GM19438 (cell line): Measurements from ENCODE around the gene MUC13.

Experiments used
- ATAC-seq: cut with Tn5 transposase; IDR thresholded peaks from one replicate; pipeline ENCODE4 v1.9.1; 2021; ENCODE audit warnings: low read depth; ENCODE audit not compliant: unreplicated experiment

Gene MUC13

DNA sequence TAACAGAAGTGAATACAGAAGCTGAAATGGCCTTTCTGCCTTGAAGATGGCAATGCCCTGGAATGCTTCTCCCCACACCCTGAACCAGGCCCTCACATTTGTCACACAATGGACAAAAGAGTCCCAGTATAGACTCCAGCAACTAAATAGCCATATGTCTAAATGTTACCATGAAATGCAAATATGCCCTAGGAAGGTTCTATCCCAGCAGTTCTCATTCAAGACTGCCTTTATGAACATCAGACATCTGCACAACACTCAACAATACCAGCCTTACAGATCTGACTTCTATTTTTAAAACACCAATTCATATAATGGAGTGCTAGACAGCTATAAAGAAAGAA lies 55.2 kb downstream of the MUC13 start:
- no peak for ATAC-seq

DNA sequence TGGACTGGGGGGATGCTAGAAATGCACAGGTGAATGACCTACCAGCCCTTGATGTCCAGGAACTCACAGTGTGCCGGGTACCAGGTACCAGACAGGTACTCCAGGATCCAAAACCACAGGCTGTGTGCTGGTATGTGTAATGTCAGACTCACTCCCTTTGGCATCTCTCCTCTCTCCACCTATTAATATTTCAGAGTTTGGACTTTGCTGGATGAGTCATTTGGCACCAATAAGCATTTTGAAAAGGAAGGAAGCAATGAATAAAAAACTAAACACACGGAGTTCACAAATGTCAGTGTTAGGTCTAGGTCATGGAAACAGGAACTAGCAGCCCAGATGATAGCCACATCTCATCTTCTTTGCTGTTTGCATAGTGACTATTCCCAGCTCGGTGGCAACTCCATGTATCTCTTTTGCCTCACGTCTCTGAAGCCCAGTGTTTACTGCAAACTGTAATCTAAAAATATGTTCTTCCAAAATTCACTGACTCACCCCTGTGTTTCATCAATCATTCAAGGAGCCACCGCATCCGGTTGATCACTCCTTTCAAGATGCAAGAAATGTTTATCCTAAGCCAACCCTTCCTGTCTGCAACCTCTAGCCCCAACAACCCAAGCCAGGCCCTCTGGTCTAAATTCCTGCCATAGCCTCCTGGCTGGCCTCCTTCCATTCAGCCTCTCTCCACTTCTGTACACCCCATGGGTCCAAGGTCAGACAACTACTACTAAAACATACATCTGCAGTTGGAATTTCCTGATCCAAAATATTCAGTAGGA lies 55.8 kb downstream of the MUC13 start:
- no peak for ATAC-seq

DNA sequence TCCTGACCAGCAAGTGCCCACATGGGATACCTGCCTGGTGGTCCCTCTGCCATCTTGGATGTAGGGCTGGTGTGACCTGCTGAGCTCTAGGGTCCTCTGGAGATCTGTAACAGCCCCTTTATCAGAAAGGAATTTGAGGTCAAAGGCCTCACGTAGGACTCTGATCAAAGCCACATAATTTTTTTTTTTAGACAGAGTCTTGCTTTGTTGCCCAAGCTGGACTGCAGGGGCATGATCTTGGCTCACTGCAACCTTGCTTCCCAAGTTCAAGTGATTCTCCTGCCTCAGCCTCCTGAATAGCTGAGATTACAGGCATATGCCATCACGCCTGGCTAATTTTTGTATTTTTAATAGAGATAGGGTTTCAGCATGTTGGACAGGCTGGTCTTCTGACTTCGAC lies 56.9 kb downstream of the MUC13 start:
- no peak for ATAC-seq

DNA sequence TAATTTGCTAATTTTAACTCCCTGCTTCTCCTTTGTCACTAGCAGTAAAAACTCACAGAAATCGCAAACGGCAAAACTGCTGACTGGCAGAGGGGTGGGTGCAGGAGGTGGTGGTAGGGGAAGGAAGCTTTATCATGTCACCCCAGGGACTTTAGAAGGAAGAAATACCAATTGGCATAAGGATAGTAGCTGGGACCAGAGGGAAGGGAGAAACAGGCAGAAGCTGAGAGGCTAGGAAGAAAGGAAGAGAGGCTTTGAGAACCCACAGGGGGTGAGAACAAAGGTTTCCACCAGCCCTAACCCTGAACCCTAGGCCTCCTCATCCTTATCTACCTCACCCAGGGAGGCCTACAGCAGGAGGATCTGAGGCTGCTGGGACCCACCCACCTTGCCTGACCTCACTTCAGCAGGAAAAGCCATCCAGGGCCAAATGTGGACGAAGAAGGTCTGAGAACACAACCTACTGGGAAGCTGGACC lies 58.1 kb downstream of the MUC13 start:
- no peak for ATAC-seq

DNA sequence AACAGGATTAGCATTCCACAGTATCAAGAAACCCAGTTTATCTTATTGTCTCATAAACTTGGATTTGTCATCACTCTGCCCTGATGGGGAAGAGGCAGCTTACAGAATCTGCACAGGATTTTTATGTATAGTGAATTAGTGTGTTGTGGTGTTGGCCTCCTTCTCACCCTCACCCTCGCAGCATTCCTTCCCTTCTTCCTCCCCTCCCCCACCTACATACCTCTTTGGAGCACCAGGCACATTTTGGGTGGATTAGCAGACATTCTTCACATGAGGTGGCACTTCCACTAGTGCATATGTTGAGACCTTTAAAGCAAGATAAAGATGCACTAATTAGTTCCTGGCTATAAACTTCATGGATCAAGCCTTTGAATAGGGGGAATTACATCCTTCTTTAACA lies 61.3 kb downstream of the MUC13 start:
- no peak for ATAC-seq

DNA sequence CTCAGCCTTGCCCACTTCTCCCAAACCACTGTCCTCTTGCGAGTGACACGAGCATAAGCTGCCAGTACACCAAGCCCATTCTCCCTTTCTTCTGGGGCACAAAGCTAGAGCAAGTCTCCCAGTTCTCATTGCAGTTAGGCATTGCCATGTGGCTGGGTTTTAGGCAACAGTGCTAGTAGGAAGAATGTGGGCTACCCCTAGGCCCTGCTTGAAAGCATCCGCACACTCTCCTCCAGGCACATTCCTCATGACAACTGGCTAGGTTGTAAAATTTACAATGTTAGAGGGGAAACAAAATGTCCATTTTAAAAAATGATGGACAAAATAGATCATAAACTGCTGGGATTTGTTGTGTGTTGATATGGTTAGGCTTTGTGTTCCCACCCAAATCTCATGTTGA lies 67.0 kb downstream of the MUC13 start:
- ATAC-seq = no peak

DNA sequence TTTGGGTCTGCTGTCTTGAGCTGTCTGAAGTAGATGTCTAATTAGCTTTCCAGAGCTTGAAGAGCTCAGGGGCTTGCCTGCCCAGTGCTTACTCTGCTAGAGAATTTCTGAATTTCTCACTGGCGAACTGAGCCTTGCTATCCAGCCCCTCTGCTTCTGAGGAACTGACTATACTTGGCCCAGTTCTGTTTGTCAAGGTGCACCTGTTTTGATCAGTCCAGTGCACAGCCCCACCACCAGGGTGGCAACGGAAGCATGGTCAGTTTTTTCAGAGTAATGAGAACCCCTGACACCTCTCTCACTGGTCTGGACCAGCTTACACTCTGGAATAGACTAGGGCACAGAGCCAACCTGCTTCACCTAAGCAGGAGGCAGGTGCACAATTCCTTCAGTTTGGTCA lies 72.5 kb downstream of the MUC13 start:
- ATAC-seq = no peak

DNA sequence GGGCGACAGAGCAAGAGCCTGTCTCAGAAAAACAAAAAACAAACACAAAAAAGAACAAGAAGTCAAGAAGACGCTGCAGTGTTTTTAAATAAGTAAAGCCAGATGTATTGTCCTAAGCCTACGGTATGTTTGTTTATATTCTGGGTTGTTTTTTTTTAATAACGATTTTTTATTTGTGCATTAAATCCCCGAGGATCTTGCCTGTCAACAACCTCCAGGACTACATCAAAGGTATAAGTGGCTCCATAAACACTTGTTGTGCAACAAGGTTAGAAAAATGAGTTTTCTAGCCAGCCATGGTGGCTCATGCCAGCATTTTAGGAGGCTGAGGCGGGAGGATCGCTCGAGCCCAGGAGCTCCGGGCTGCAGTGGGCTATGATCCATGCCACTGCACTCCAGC lies 73.5 kb downstream of the MUC13 start:
- no peak for ATAC-seq

DNA sequence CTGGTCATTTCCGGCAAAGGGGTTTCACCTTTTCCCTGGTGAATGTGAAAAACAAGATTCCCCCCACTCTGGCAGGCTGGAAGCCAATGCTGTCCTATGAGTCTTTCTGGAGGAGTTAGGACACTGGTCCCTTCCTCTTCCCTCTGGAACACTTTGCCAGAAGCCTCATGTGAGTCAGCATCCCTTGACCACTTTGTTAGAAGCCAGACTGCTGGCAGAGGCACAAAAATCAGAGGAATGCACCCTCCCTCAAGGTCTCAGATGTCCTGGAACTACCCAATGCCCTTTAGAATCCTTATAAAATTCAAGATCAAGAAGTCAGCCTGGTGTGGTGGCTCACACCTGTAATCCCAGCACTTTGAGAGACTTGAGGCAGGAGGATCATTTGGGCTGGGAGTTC lies 74.0 kb downstream of the MUC13 start:
- no peak for ATAC-seq

DNA sequence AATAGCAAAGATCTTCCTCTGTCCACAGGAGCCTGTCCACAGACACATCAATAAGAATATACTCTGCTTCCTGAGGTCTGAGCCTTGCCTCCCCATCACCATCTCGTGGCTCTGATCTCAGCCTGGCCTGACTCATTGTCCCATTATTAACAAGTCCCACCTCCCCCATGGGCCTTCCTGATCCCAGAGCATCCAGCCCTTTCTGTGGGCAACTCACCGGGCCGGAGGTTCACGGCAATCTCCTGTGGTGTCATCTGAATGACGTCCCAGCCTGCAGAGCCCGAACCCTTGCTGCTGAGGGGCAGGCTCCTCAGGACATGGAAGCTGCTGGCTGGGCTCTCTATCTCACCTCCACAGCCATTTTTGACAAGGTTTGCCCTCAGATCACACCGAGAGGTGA lies 75.5 kb downstream of the MUC13 start:
- ATAC-seq = no peak

DNA sequence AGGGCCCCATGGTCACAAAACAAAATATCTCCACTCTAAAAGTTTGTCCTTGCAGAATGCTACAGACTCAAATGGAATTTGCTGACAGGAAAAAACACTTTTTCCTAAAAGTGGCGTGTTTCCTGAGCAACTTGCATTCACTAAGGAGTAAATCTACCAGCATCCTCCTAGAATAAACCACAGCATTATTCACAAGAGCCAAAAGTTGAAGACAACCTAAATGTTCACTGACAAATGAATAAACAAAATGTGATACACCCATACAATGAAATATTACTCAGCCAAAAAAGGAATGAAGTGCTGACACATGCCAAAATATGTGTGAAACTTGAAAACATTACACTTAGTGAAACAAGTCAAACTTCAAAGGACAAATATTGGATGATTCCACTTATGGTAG lies 76.3 kb downstream of the MUC13 start:
- no peak for ATAC-seq

DNA sequence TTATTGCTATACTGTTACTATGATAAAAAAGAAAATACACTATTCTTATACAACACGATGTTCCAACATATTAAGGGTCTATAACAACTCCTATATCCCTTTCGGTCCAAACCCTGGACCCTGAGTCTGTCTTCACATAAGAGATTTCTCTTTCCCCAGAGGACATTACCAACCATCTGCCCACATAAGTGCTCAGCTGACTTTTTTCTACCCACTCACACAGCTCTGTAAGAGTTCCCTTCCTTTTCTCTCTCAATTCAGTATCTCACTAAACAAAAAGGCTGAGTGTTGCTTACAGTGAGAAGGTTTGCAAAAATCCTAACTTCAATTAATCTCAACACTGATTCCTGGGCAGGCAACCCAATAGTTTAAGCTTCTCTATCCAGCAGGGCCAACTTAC lies 77.9 kb downstream of the MUC13 start:
- ATAC-seq = no peak
